A673 (cell line): ENCODE data around the gene STYX. TPM values are rescaled to one million over a fixed set of nuclear protein-coding genes. Genes with fewer than 3 reads are reported as not detected.

Experiments
- BruUV-seq: library from RNA; stranded (reverse); fragments of 400-500 nt; replicated peaks from 2 replicates; lab custom pipeline; 2021; lab: Mats Ljungman, UMichigan
- CTCF ChIA-PET: fragments of 300-600 bp; sonication (Branson Sonifier 250); formaldehyde crosslinking; loops from one replicate; lab custom pipeline; 2022; ENCODE audit warnings: antibody characterized with exemption; lab: Charles Lee
- POLR2A ChIA-PET: fragments of 300-600 bp; sonication (Branson Sonifier 250); formaldehyde crosslinking; loops from one replicate; lab custom pipeline; 2022; ENCODE audit warnings: antibody characterized with exemption; ENCODE audit not compliant: low non-redundant PET; lab: Charles Lee
- DNase-seq: peaks from one replicate; pipeline ENCODE4 v3.0.0-alpha.2; 2015; ENCODE audit warnings: low spot score
- H3K27ac ChIP-seq: fragments of 200-600 bp; sonication (generic); 2 replicates; pipeline ENCODE4 v1.5.1; 2016; ENCODE audit warnings: mixed run types, low read depth, mild to moderate bottlenecking, mixed read lengths, antibody characterized with exemption, low read length; ENCODE audit not compliant: poor library complexity, severe bottlenecking
- H3K27me3 ChIP-seq: fragments of 200-600 bp; sonication (generic); replicated peaks from 2 replicates; pipeline ENCODE4 v1.6.1; 2017; ENCODE audit warnings: mixed run types, low read depth, mild to moderate bottlenecking, mixed read lengths, antibody characterized with exemption, low read length; ENCODE audit not compliant: insufficient read depth, poor library complexity
- H3K36me3 ChIP-seq: fragments of 200-600 bp; sonication (generic); 2 replicates; pipeline ENCODE4 v1.6.1; 2016; ENCODE audit warnings: mixed run types, mild to moderate bottlenecking, mixed read lengths, antibody characterized with exemption, low read length; ENCODE audit not compliant: insufficient read depth, poor library complexity, severe bottlenecking
- H3K4me1 ChIP-seq: fragments of 200-600 bp; sonication (generic); 2 replicates; pipeline ENCODE4 v1.6.1; 2017; ENCODE audit warnings: mixed run types, mild to moderate bottlenecking, mixed read lengths, antibody characterized with exemption, low read length; ENCODE audit not compliant: insufficient read depth, poor library complexity, severe bottlenecking
- H3K4me3 ChIP-seq: fragments of 200-600 bp; sonication (generic); 2 replicates; pipeline ENCODE4 v1.5.1; 2016; ENCODE audit warnings: low read depth, mixed run types, mild to moderate bottlenecking, mixed read lengths, low read length; ENCODE audit not compliant: poor library complexity, severe bottlenecking
- H3K9me3 ChIP-seq: fragments of 200-600 bp; sonication (generic); 2 replicates; pipeline ENCODE4 v1.6.1; 2016; ENCODE audit warnings: mixed run types, low read depth, mild to moderate bottlenecking, mixed read lengths, antibody characterized with exemption, low read length; ENCODE audit not compliant: poor library complexity, severe bottlenecking
- EZH2 ChIP-seq: fragments of 200-600 bp; sonication (generic); IDR thresholded peaks from 2 replicates; pipeline ENCODE4 v1.6.1; 2017; ENCODE audit warnings: borderline replicate concordance, low read depth, mild to moderate bottlenecking, mixed read lengths, antibody characterized with exemption, low read length; ENCODE audit not compliant: poor library complexity, severe bottlenecking
- intact Hi-C: fragments of 100-400 bp; cut with micrococcal nuclease; formaldehyde crosslinking; loops from one replicate; pipeline ENCODE4 v1.10.0; 2022; ENCODE audit not compliant: unreplicated experiment
- total RNA-seq: library from RNA; stranded (reverse); gene quantifications from 2 replicates; pipeline ENCODE4 v1.2.3, GENCODE V29; 2021
- TF ChIP-seq, protein P1 (sequence below): fragments of 300-800, 200-600 bp; sonication (generic); conservative IDR thresholded peaks from 2 replicates; pipeline ENCODE4 v1.5.1; 2017; ENCODE audit warnings: low read depth, mild to moderate bottlenecking, antibody characterized with exemption, low read length, moderate library complexity, mixed read lengths

The STYX gene
- total RNA-seq, 1 experiment from 2014 or later: 9.4 TPM

DNA sequence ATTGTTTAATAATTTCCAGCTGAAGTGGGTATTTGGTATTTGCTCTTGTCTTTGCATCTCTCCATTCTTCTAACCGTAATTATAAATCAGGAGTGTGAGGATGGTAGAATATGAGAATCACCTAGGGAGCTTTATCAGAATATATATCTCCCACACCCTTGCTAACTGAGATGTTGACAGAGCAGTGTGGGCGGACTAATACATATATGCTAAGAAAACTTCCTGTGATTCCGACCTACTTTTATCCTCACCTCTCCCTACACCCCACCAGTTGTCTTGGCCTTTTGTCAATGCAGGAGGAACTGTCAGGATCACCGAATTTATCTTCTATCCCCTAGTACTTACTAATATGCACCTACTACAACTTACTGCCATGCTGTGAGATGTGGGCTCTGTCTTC lies 76.1 kb downstream of the STYX start:
- Histone ChIP-seq H3K4me3 (no peak overlapping the region), H3K4me1 (no peaks in the 10 kb centered on the region), H3K36me3 (no peaks in the 10 kb centered on the region), H3K27ac (no peak overlapping the region), H3K27me3 (no peaks in the 10 kb centered on the region), H3K9me3 (no peaks in the 10 kb centered on the region)
- POLR2A ChIA-PET: no interaction called here
- CTCF ChIA-PET: no interaction called here
- no peak for TF ChIP-seq EZH2
- TF ChIP-seq, protein P1, sequence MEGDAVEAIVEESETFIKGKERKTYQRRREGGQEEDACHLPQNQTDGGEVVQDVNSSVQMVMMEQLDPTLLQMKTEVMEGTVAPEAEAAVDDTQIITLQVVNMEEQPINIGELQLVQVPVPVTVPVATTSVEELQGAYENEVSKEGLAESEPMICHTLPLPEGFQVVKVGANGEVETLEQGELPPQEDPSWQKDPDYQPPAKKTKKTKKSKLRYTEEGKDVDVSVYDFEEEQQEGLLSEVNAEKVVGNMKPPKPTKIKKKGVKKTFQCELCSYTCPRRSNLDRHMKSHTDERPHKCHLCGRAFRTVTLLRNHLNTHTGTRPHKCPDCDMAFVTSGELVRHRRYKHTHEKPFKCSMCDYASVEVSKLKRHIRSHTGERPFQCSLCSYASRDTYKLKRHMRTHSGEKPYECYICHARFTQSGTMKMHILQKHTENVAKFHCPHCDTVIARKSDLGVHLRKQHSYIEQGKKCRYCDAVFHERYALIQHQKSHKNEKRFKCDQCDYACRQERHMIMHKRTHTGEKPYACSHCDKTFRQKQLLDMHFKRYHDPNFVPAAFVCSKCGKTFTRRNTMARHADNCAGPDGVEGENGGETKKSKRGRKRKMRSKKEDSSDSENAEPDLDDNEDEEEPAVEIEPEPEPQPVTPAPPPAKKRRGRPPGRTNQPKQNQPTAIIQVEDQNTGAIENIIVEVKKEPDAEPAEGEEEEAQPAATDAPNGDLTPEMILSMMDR: no peak
- intact Hi-C loops: no loop called here
- DNase-seq: no peak
- BruUV-seq: no TSS peak

DNA sequence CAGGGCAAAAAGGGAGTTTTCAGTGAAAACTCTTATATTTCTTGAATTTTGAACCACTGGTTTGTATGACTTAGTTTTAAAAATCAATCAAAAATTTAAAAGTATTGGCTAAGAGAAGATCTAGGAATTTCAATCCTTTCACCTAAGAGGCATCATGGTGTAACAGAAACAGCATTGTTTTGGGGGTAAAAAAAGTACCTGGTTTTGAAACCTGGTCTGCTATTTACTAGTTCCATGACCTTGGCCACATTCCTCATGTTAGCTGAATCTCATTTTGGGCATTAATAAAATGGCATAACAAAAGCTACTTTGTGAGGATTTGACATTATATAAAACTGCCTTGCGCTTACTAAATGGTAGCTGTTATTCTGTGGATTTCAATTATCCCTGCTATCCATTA lies 78.1 kb downstream of the STYX start:
- H3K27ac ChIP-seq: no peak overlapping the region
- no peaks in the 10 kb centered on the region for H3K4me1 ChIP-seq
- DNase-seq: no peak
- intact Hi-C loops: no loop called here
- H3K27me3 ChIP-seq: no peaks in the 10 kb centered on the region
- no peaks in the 10 kb centered on the region for H3K36me3 ChIP-seq
- TF ChIP-seq, protein P1: no peak
- TF ChIP-seq EZH2: no peak
- H3K4me3 ChIP-seq: no peak overlapping the region
- BruUV-seq: no TSS peak
- CTCF ChIA-PET: no interaction called here
- POLR2A ChIA-PET: no interaction called here
- no peaks in the 10 kb centered on the region for H3K9me3 ChIP-seq

DNA sequence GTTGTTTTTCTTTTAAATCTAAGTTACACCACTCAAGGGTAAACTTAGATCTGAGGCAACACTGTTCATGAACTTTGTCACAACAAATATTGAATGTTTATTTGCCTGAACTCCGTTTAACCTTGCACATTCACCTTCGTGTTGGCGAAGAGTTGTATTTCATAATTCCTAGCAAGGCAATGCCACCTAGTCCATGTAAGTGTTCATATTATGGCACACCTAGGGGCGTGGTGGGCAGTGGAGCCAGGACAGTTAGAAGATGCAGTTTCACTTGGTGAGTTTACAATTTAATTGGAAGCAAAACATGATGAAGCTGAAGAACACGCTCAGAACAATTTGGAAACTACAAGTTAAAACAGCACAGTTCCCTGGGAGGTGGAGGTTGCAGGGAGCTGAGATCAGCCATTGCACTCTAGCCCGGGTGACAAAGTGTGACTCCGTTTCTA lies 91.9 kb downstream of the STYX start:
- Histone ChIP-seq H3K27me3 (no peaks in the 10 kb centered on the region), H3K4me1 (peaks cover 13% of the 10 kb centered on the region), H3K36me3 (no peaks in the 10 kb centered on the region), H3K27ac (no peak overlapping the region), H3K9me3 (no peaks in the 10 kb centered on the region), H3K4me3 (no peak overlapping the region)
- intact Hi-C loops: loop anchor here (2.0 kb wide), 2 partner anchors 139 to 233 kb away; no protein-coding TSS in a partner anchor
- TF ChIP-seq, protein P1: no peak
- TF ChIP-seq EZH2: no peak
- POLR2A ChIA-PET: no interaction called here
- CTCF ChIA-PET: no interaction called here
- no peak for DNase-seq
- no TSS peak for BruUV-seq
